ENCODE results near the gene PEDS1.

Gene PEDS1

GRCh38 chr20:50191065-50191543 is 37.6 kb upstream of the PEDS1 start (continued):
- TF ChIP-seq ZNF677 (tag by site-specific recombination; IDR thresholded peaks at IDR 0.05): 0 out of 2 replicates have a peak, but pooled peaks have one; percentile 0
- no peak for TF ChIP-seq ZNF449 (tag by site-specific recombination; IDR thresholded peaks at IDR 0.05)
- TF ChIP-seq ZBTB17 (tag by site-specific recombination; IDR thresholded peaks at IDR 0.05): no peak
- no peak for TF ChIP-seq IKZF3 (tag by site-specific recombination; IDR thresholded peaks at IDR 0.05)
- peak; percentile 56 for TF ChIP-seq SP2 (tag by site-specific recombination; IDR thresholded peaks at IDR 0.05)
- TF ChIP-seq ZNF221 (tag by site-specific recombination; IDR thresholded peaks at IDR 0.05; ENCODE audit: borderline replicate concordance): no peak
- TF ChIP-seq HOXD13 (CRISPR knock-in tag; IDR thresholded peaks at IDR 0.05; ENCODE audit: borderline replicate concordance): no peak
- no peak for TF ChIP-seq ZBTB6 (tag by site-specific recombination; IDR thresholded peaks at IDR 0.05)
- TF ChIP-seq CTCF (tag by site-specific recombination; IDR thresholded peaks at IDR 0.05): peak; percentile 58; the same call in 1 of the 2 replicates
- no peak for TF ChIP-seq ZBTB7A (tag by site-specific recombination; IDR thresholded peaks at IDR 0.05; ENCODE audit: low read depth)
- TF ChIP-seq GLIS1 (tag by site-specific recombination; IDR thresholded peaks at IDR 0.05): 0 out of 2 replicates have a peak, but pooled peaks have one; percentile 37
- no peak for TF ChIP-seq ZNF555 (tag by site-specific recombination; conservative IDR thresholded peaks at IDR 0.05)
- no peak for TF ChIP-seq ZNF404 (tag by site-specific recombination; IDR thresholded peaks at IDR 0.05)
- TF ChIP-seq ZNF707 (tag by site-specific recombination; IDR thresholded peaks at IDR 0.05): no peak
- no peak for TF ChIP-seq ZNF645 (tag by site-specific recombination; IDR thresholded peaks at IDR 0.05)
- no peak for TF ChIP-seq ZBTB44 (tag by site-specific recombination; IDR thresholded peaks at IDR 0.05)

- Histone ChIP-seq H3K27ac (ENCODE audit: extremely low read depth, low read depth, low read length) (peak within 1 kb of the TSS; percentile 84), H3K4me3 (ENCODE audit: low read depth, low read length) (peak within 1 kb of the TSS; percentile 61), H3K4me1 (ENCODE audit: control insufficient read depth, insufficient read depth, low read length) (peaks cover 10% of the 10 kb centered on the region), H3K36me3 (ENCODE audit: control insufficient read depth in 2 of 2, insufficient read depth in 1 of 2, low read length in 2 of 2) (peaks cover 0 to 6% of the 10 kb centered on the region in 2 experiments; a peak in 1 of 3 replicates), H3K9me3 (ENCODE audit: control insufficient read depth, insufficient read depth, low read depth, low read length) (no peaks in the 10 kb centered on the region)
- CTCF ChIA-PET: interaction anchor here (0.6 to 6.8 kb wide), 5 partner anchors 43 to 273 kb away, joined by 3 to 106 read pairs (median 4); no protein-coding TSS in a partner anchor
- POLR2A ChIA-PET: interaction anchor here (0.6 to 2.0 kb wide), 4 partner anchors 131 to 535 kb away, joined by 3 to 5 read pairs (median 4); no protein-coding TSS in a partner anchor
- no peak for TF ChIP-seq ZNF133 (tag by site-specific recombination; IDR thresholded peaks at IDR 0.05)
- no peak for TF ChIP-seq HIC1 (tag by site-specific recombination; IDR thresholded peaks at IDR 0.05)
- peak; percentile 84 for TF ChIP-seq PATZ1 (tag by site-specific recombination; IDR thresholded peaks at IDR 0.05)
- peak; percentile 69; the same call in 1 of the 2 replicates for TF ChIP-seq ZNF777 (tag by site-specific recombination; IDR thresholded peaks at IDR 0.05; ENCODE audit: borderline replicate concordance)
- peak; percentile 21; the same call in 1 of the 2 replicates for TF ChIP-seq GLIS2 (tag by site-specific recombination; IDR thresholded peaks at IDR 0.05)
Measured at GRCh38 chr20:50190251-50191064, 36.9 kb upstream of the PEDS1 start, which contains the start of gene CEBPB. Gene CEBPB (plus strand): TSS chr20:50190830. CDS start chr20:50191034, 204 bp downstream.
